HG03342 (cell line): Measurements from ENCODE around the gene NLK.
"Not testable (repeated sequence)": the region's sequence is repeated elsewhere in the genome, so short reads cannot be mapped to it uniquely, and the experiment has no call there.

Experiments
- ATAC-seq: cut with Tn5 transposase; IDR thresholded peaks from one replicate; pipeline ENCODE4 v1.9.1; 2021; ENCODE audit warnings: mild to moderate bottlenecking, moderate library complexity; ENCODE audit not compliant: unreplicated experiment

NLK gene

GRCh38 chr17:28042657-28042720 lies at the start of gene NLK:
Gene NLK (plus strand): TSS chr17:28042677. CDS start chr17:28042874, 197 bp downstream.
- no peak for ATAC-seq

- ATAC-seq = no peak
These were observed 49.2 kb upstream of the NLK start for GRCh38 chr17:27993161-27993695.

GRCh38 chr17:27993723-27994310 lies 48.7 kb upstream of the NLK start:
- ATAC-seq = no peak

GRCh38 chr17:27994586-27994985 lies 47.9 kb upstream of the NLK start:
- ATAC-seq = no peak

- no peak for ATAC-seq
These were observed 46.9 kb upstream of the NLK start for GRCh38 chr17:27995554-27995953.

GRCh38 chr17:27996202-27997043 lies 46.1 kb upstream of the NLK start:
- ATAC-seq = no peak

- ATAC-seq = no peak
These were observed 45.5 kb upstream of the NLK start for GRCh38 chr17:27997044-27997401.

- no peak for ATAC-seq
These were observed 45.0 kb upstream of the NLK start for GRCh38 chr17:27997522-27997921.

GRCh38 chr17:28001149-28001548 lies 41.3 kb upstream of the NLK start:
- no peak for ATAC-seq

GRCh38 chr17:28004344-28004743 lies 38.1 kb upstream of the NLK start:
- no peak for ATAC-seq

GRCh38 chr17:28007925-28008324 lies 34.6 kb upstream of the NLK start:
- ATAC-seq = not testable (repeated sequence)

GRCh38 chr17:28008513-28008912 lies 34.0 kb upstream of the NLK start:
- ATAC-seq = no peak

GRCh38 chr17:28010406-28010805 lies 32.1 kb upstream of the NLK start:
- ATAC-seq = no peak

GRCh38 chr17:28018439-28019070 lies 23.9 kb upstream of the NLK start:
- ATAC-seq = no peak

GRCh38 chr17:28020515-28020914 lies 22.0 kb upstream of the NLK start:
- no peak for ATAC-seq

- ATAC-seq = no peak
These were observed 13.4 kb upstream of the NLK start for GRCh38 chr17:28029044-28029443.

- ATAC-seq = no peak
These were observed 12.1 kb upstream of the NLK start for GRCh38 chr17:28030386-28030785.

GRCh38 chr17:28031174-28031573 lies 11.3 kb upstream of the NLK start:
- no peak for ATAC-seq

- ATAC-seq = no peak
These were observed 8.3 kb upstream of the NLK start for GRCh38 chr17:28033972-28034714.

GRCh38 chr17:28035452-28035851 lies 7.0 kb upstream of the NLK start:
- not testable (repeated sequence) for ATAC-seq

GRCh38 chr17:28035884-28036283 lies 6.6 kb upstream of the NLK start:
- not testable (repeated sequence) for ATAC-seq

- ATAC-seq = no peak
These were observed 3.7 kb upstream of the NLK start for GRCh38 chr17:28038802-28039201.
